ENCODE results near the gene RWDD1.

- TF ChIP-seq CTCF (conservative IDR thresholded peaks at IDR 0.05; ENCODE audit: low read depth, low read length) (no peak), EZH2 (IDR thresholded peaks at IDR 0.05; ENCODE audit: borderline replicate concordance, low read depth, low read length, poor library complexity, severe bottlenecking) (no peak)
Observed at GRCh38 chr6:116560130-116560529, 11.2 kb upstream of the RWDD1 start.

Measured in A673 (cell line).